Vagina (tissue), 2 donors: Measurements from ENCODE around the gene ZDBF2. TPM values are rescaled to one million over a fixed set of nuclear protein-coding genes. Genes with fewer than 3 reads are reported as not detected.

Experiments
- DNase-seq, 2 donors: peaks; one replicate each; pipeline ENCODE4 v3.0.0-alpha.2; 2017; ENCODE audit errors: extremely low spot score in 2 of 2
- H3K27ac ChIP-seq: fragments of 200-600 bp; sonication (generic); one replicate; pipeline ENCODE4 v1.5.1; 2019
- H3K27me3 ChIP-seq: fragments of 200-600 bp; sonication (generic); one replicate; pipeline ENCODE4 v1.5.1; 2019
- H3K36me3 ChIP-seq, 2 donors: fragments of 200-600 bp; sonication (generic); one replicate each; pipeline ENCODE4 v1.5.1; 2017 to 2019
- H3K4me1 ChIP-seq: fragments of 200-600 bp; sonication (generic); one replicate; pipeline ENCODE4 v1.5.1; 2019
- H3K4me3 ChIP-seq, 2 donors: fragments of 200-600 bp; sonication (generic); 1 replicate in 1 of 2; 2 replicates in 1 of 2; pipeline ENCODE4 v1.5.1; 2016 to 2019
- H3K9me3 ChIP-seq: fragments of 200-600 bp; sonication (generic); one replicate; pipeline ENCODE4 v1.5.1; 2019
- CTCF ChIP-seq, 3 experiments: fragments of 450-650 bp in 2 of 3; fragments of 200-600 bp in 1 of 3; sonication (generic) in 1 of 3; IDR thresholded peaks; one replicate each; pipeline ENCODE4 v1.5.1; 2017 to 2019; ENCODE audit warnings: antibody characterized with exemption in 3 of 3, mild to moderate bottlenecking in 2 of 3, moderate library complexity in 2 of 3
- POLR2A ChIP-seq, 2 donors: fragments of 450-650 bp; IDR thresholded peaks; one replicate each; pipeline ENCODE4 v1.6.1; 2017; ENCODE audit warnings: antibody characterized with exemption in 2 of 2, mild to moderate bottlenecking in 2 of 2, moderate library complexity in 2 of 2
- POLR2AphosphoS5 ChIP-seq, 2 donors: sonication (generic); formaldehyde crosslinking; IDR thresholded peaks; one replicate each; pipeline ENCODE4 v1.9.0; 2017; ENCODE audit warnings: antibody characterized with exemption in 2 of 2, mild to moderate bottlenecking in 2 of 2, low read depth in 1 of 2; ENCODE audit not compliant: insufficient read depth in 1 of 2
- intact Hi-C: fragments of 100-400 bp; cut with DNase I; formaldehyde crosslinking; loops from one replicate; pipeline ENCODE4 v1.15.1; 2023
- total RNA-seq: library from RNA; depleted of rRNA; stranded (reverse); fragments of >200 nt; gene quantifications from one replicate; pipeline ENCODE4 v1.2.3, GENCODE V29; 2016

The ZDBF2 gene
- total RNA-seq, 1 donor from 2014 or later: 13.0 TPM

GRCh38 chr2:206305523-206306245 lies 31.2 kb downstream of the ZDBF2 start:
- Histone ChIP-seq H3K4me3 (no peak overlapping the region), H3K4me1 (no peaks in the 10 kb centered on the region), H3K9me3 (no peaks in the 10 kb centered on the region), H3K36me3 (no peaks in the 10 kb centered on the region), H3K27me3 (no peaks in the 10 kb centered on the region), H3K27ac (no peak overlapping the region)
- TF ChIP-seq POLR2AphosphoS5 (IDR thresholded peaks at IDR 0.05; ENCODE audit: insufficient read depth in 1 of 2, low read depth in 1 of 2) (no peak), POLR2A (IDR thresholded peaks at IDR 0.05) (no peak), CTCF (IDR thresholded peaks at IDR 0.05) (no peak)
- no peak for DNase-seq
- intact Hi-C loops: no loop called here

GRCh38 chr2:206311026-206311425 lies 36.6 kb downstream of the ZDBF2 start:
- no peak for DNase-seq
- TF ChIP-seq POLR2A (IDR thresholded peaks at IDR 0.05) (no peak), CTCF (IDR thresholded peaks at IDR 0.05) (no peak), POLR2AphosphoS5 (IDR thresholded peaks at IDR 0.05; ENCODE audit: insufficient read depth in 1 of 2, low read depth in 1 of 2) (no peak)
- Histone ChIP-seq H3K4me3 (no peak overlapping the region), H3K9me3 (no peaks in the 10 kb centered on the region), H3K27me3 (no peaks in the 10 kb centered on the region), H3K36me3 (no peaks in the 10 kb centered on the region), H3K27ac (no peak overlapping the region), H3K4me1 (no peaks in the 10 kb centered on the region)
- intact Hi-C loops: no loop called here

- TF ChIP-seq POLR2A (IDR thresholded peaks at IDR 0.05): no peak
- TF ChIP-seq POLR2AphosphoS5 (IDR thresholded peaks at IDR 0.05; ENCODE audit: insufficient read depth in 1 of 2, low read depth in 1 of 2): no peak
- no peak for TF ChIP-seq CTCF (IDR thresholded peaks at IDR 0.05)
- Histone ChIP-seq H3K4me3 (no peak overlapping the region), H3K27me3 (no peaks in the 10 kb centered on the region), H3K36me3 (no peaks in the 10 kb centered on the region), H3K4me1 (no peaks in the 10 kb centered on the region), H3K9me3 (no peaks in the 10 kb centered on the region), H3K27ac (no peak overlapping the region)
- intact Hi-C loops: no loop called here
- no peak for DNase-seq
Measured at GRCh38 chr2:206316141-206316540, 41.7 kb downstream of the ZDBF2 start.

- Histone ChIP-seq H3K27ac (no peak overlapping the region), H3K4me1 (no peaks in the 10 kb centered on the region), H3K27me3 (no peaks in the 10 kb centered on the region), H3K4me3 (no peak overlapping the region), H3K9me3 (no peaks in the 10 kb centered on the region), H3K36me3 (no peaks in the 10 kb centered on the region)
- TF ChIP-seq CTCF (IDR thresholded peaks at IDR 0.05) (no peak), POLR2A (IDR thresholded peaks at IDR 0.05) (no peak), POLR2AphosphoS5 (IDR thresholded peaks at IDR 0.05; ENCODE audit: insufficient read depth in 1 of 2, low read depth in 1 of 2) (no peak)
- intact Hi-C loops: no loop called here
- DNase-seq: no peak
Measured at GRCh38 chr2:206323033-206323432, 48.6 kb downstream of the ZDBF2 start.

- H3K9me3 ChIP-seq: no peaks in the 10 kb centered on the region
- no peaks in the 10 kb centered on the region for H3K4me1 ChIP-seq
- DNase-seq: no peak
- intact Hi-C loops: no loop called here
- no peak overlapping the region for H3K27ac ChIP-seq
- TF ChIP-seq POLR2AphosphoS5 (IDR thresholded peaks at IDR 0.05; ENCODE audit: insufficient read depth in 1 of 2, low read depth in 1 of 2): no peak
- no peak for TF ChIP-seq CTCF (IDR thresholded peaks at IDR 0.05)
- no peak for TF ChIP-seq POLR2A (IDR thresholded peaks at IDR 0.05)
- no peaks in the 10 kb centered on the region for H3K27me3 ChIP-seq
- H3K36me3 ChIP-seq: no peaks in the 10 kb centered on the region
- H3K4me3 ChIP-seq: no peak overlapping the region
Measured at GRCh38 chr2:206323486-206323885, 49.0 kb downstream of the ZDBF2 start.
